HCT116 (cell line): Measurements from ENCODE around the gene CRISPLD2. TPM values are rescaled to one million over a fixed set of nuclear protein-coding genes. Genes with fewer than 3 reads are reported as not detected.

ENCODE experiments used
- ATAC-seq: fragments of 200-7000 bp; cut with Tn5 transposase; 2 replicates; pipeline ENCODE4 v1.9.1; 2020; ENCODE audit warnings: mild to moderate bottlenecking, moderate library complexity
- BruUV-seq: library from RNA; stranded (reverse); fragments of 400-500 nt; replicated peaks from 2 replicates; lab custom pipeline; 2021; lab: Mats Ljungman, UMichigan
- CTCF ChIA-PET: fragments of 300-600 bp; sonication (Branson Sonifier 250); formaldehyde crosslinking; loops from one replicate; lab custom pipeline; 2021; ENCODE audit warnings: antibody characterized with exemption; lab: Charles Lee
- POLR2A ChIA-PET: fragments of 300-600, 350-600 bp; sonication (Branson Sonifier 250); formaldehyde crosslinking; loops from one replicate; lab custom pipeline; 2021; ENCODE audit warnings: antibody characterized with exemption; lab: Charles Lee
- RAD21 ChIA-PET, 2 experiments: fragments of 300-600 bp; sonication (Branson Sonifier 250); formaldehyde crosslinking; loops; one replicate each; lab custom pipeline; 2023; ENCODE audit warnings: low total read pairs in 2 of 2; ENCODE audit not compliant: uncharacterized antibody in 2 of 2, unreplicated experiment in 2 of 2, low non-redundant PET in 1 of 2; lab: Charles Lee
- DNase-seq: peaks from one replicate; pipeline ENCODE4 v3.0.0-alpha.2; 2010; ENCODE audit warnings: low read depth, low spot score
- H2AFZ ChIP-seq: fragments of 200-600 bp; shearing (Covaris generic), sonication (generic); 2 replicates; pipeline ENCODE4 v1.6.1; 2017; ENCODE audit warnings: low read depth, mixed run types, mixed read lengths, antibody characterized with exemption, low read length; ENCODE audit not compliant: poor library complexity, severe bottlenecking
- H3K27ac ChIP-seq: 2 replicates; pipeline ENCODE4 v1.5.1; 2012; ENCODE audit warnings: low read depth, low read length
- H3K27me3 ChIP-seq: fragments of 200-600 bp; sonication (generic); 2 replicates; pipeline ENCODE4 v1.6.1; 2016; ENCODE audit warnings: mixed run types, low read length, mixed read lengths; ENCODE audit not compliant: insufficient read depth
- H3K36me3 ChIP-seq, 2 experiments: fragments of 200-500 bp in 1 of 2; fragments of 200-600 bp in 1 of 2; sonication (Bioruptor generic) in 1 of 2; sonication (generic) in 1 of 2; 2 replicates each; pipeline versions ENCODE4 v1.5.1 to v1.6.1; 2014 to 2016; ENCODE audit warnings: low read length in 2 of 2, inconsistent platforms in 1 of 2, mixed read lengths in 1 of 2, mixed run types in 1 of 2; ENCODE audit not compliant: insufficient read depth in 2 of 2, control insufficient read depth in 1 of 2
- H3K4me1 ChIP-seq, 2 experiments: fragments of 200-600 bp in 1 of 2; sonication (generic) in 1 of 2; 2 replicates each; pipeline versions ENCODE4 v1.5.1 to v1.6.1; 2012 to 2017; ENCODE audit warnings: low read length in 2 of 2, inconsistent platforms in 1 of 2, mild to moderate bottlenecking in 1 of 2, mixed read lengths in 1 of 2, mixed run types in 1 of 2, moderate library complexity in 1 of 2; ENCODE audit not compliant: insufficient read depth in 2 of 2, control insufficient read depth in 1 of 2
- H3K4me2 ChIP-seq: fragments of 200-600 bp; sonication (generic); 2 replicates; pipeline ENCODE4 v1.6.1; 2017; ENCODE audit warnings: mixed run types, low read length, mixed read lengths
- H3K4me3 ChIP-seq, 2 experiments: fragments of 200-600 bp in 1 of 2; sonication (generic) in 1 of 2; replicated peaks in 1 of 2; 2 replicates each; pipeline ENCODE4 v1.5.1; 2011 to 2016; ENCODE audit warnings: low read length in 2 of 2, control low read depth in 1 of 2, low read depth in 1 of 2, mild to moderate bottlenecking in 1 of 2, mixed read lengths in 1 of 2, mixed run types in 1 of 2
- H3K79me2 ChIP-seq: fragments of 200-600 bp; sonication (generic); 2 replicates; pipeline ENCODE4 v1.6.1; 2017; ENCODE audit warnings: mild to moderate bottlenecking, mixed run types, low read length, moderate library complexity, mixed read lengths; ENCODE audit not compliant: insufficient read depth
- H3K9ac ChIP-seq: fragments of 200-600 bp; sonication (generic); 2 replicates; pipeline ENCODE4 v1.6.1; 2016; ENCODE audit warnings: low read length, mixed read lengths
- H3K9me2 ChIP-seq: fragments of 200-600 bp; sonication (generic), shearing (Covaris generic); 2 replicates; pipeline ENCODE4 v1.6.1; 2017; ENCODE audit warnings: mixed run types, mild to moderate bottlenecking, moderate library complexity; ENCODE audit not compliant: insufficient read depth
- H3K9me3 ChIP-seq, 2 experiments: fragments of 200-500 bp in 1 of 2; fragments of 200-600 bp in 1 of 2; sonication (Bioruptor generic) in 1 of 2; sonication (generic) in 1 of 2; 2 replicates each; pipeline ENCODE4 v1.6.1; 2014 to 2017; ENCODE audit warnings: low read length in 2 of 2, mixed read lengths in 2 of 2, inconsistent platforms in 1 of 2, low read depth in 1 of 2, mild to moderate bottlenecking in 1 of 2, mixed run types in 1 of 2, moderate library complexity in 1 of 2; ENCODE audit not compliant: control insufficient read depth in 1 of 2, insufficient read depth in 1 of 2
- H4K20me1 ChIP-seq: fragments of 200-600 bp; sonication (generic), shearing (Covaris generic); 2 replicates; pipeline ENCODE4 v1.6.1; 2017; ENCODE audit warnings: mixed run types, mild to moderate bottlenecking, moderate library complexity; ENCODE audit not compliant: insufficient read depth
- CEBPB ChIP-seq: IDR thresholded peaks from 2 replicates; pipeline ENCODE4 v1.6.1; 2012; ENCODE audit warnings: low read depth
- EZH2 ChIP-seq: fragments of 200-600 bp; sonication (generic); IDR thresholded peaks from 2 replicates; pipeline ENCODE4 v1.6.1; 2017; ENCODE audit warnings: antibody characterized with exemption, mixed run types
- TCF7L2 ChIP-seq: IDR thresholded peaks from 2 replicates; pipeline ENCODE4 v1.7.0; 2011; ENCODE audit warnings: borderline replicate concordance, inconsistent platforms; ENCODE audit not compliant: insufficient read depth, insufficient read length; ENCODE audit errors: extremely low read depth
- ZFX ChIP-seq: fragments of 450-650 bp; IDR thresholded peaks from 2 replicates; pipeline ENCODE4 v1.6.1; 2017
- intact Hi-C: fragments of 100-400 bp; cut with micrococcal nuclease; formaldehyde crosslinking; loops from 2 replicates; pipeline ENCODE4 v1.10.0; 2022
- total RNA-seq: library from RNA; stranded (reverse); gene quantifications from one replicate; pipeline ENCODE4 v1.2.1, GENCODE V29; 2021; ENCODE audit not compliant: unreplicated experiment
- TF ChIP-seq, protein P1 (sequence below): IDR thresholded peaks from 2 replicates; pipeline ENCODE4 v1.6.1; 2012; ENCODE audit warnings: low read depth
- TF ChIP-seq, protein P2 (sequence below), 3 experiments: fragments of 200-600 bp in 1 of 3; sonication (generic) in 1 of 3; IDR thresholded peaks in 2 of 3; conservative IDR thresholded peaks in 1 of 3; 2 replicates each; pipeline ENCODE4 v1.5.1; 2012 to 2017; ENCODE audit warnings: low read depth in 2 of 3, low read length in 2 of 3, antibody characterized with exemption in 1 of 3, borderline replicate concordance in 1 of 3, control low read depth in 1 of 3, mild to moderate bottlenecking in 1 of 3, mixed read lengths in 1 of 3, mixed run types in 1 of 3, moderate library complexity in 1 of 3; ENCODE audit not compliant: insufficient read depth in 1 of 3

CRISPLD2 gene
- total RNA-seq, 1 experiment from 2014 or later, result 4.6 TPM

DNA sequence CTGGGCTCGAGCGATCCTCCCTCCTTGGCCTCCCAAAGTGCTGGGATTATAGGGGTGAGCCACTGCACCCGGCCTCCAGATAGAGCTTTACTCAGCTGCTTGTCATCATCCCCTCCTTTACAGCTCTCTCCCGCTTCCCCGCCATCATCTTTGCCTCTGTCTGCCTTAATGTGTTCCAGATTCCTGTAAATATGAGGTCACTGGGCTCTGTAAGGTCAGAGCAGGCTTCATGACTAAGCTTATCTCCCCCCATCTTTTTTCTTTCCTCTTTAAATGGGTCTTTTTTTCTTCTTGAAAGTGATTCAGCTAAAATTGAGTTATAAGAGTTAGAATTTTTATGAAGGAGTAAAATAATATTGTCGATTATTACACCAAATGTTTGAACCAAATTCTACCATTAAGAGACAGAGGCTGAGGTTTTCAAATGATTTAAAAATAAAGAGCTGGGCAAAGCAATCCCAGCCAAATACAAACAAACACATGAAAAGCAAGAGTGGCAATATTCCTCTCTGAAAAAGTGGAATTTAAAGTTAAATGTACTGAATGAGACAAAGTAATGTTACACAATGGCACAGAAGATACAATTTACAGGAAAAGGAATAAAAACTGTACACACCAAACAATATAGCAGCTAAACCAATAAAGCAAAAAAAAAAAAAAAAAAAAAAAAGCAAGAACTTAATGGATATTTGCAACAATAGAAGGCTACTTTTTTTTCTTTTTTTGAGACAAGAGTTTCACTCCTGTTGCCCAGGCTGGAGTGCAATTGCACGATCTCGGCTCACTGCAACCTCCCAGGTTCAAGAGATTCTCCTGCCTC is 62.1 kb downstream of the CRISPLD2 start:
- H3K36me3 ChIP-seq, result no peaks in the 10 kb centered on the region
- no peaks in the 10 kb centered on the region for H3K79me2 ChIP-seq
- no peak overlapping the region for H2AFZ ChIP-seq
- ATAC-seq, result peak; percentile 33; the same call in 1 of the 2 replicates
- no peaks in the 10 kb centered on the region for H3K9me3 ChIP-seq
- no peaks in the 10 kb centered on the region for H4K20me1 ChIP-seq
- no peaks in the 10 kb centered on the region for H3K27me3 ChIP-seq
- ChIA-PET POLR2A (interaction anchor here (1.1 kb wide), 1 partner anchor 17 kb away, joined by 3 read pairs; no protein-coding TSS in a partner anchor), RAD21 (no interaction called here), CTCF (interaction anchor here (0.6 kb wide), 2 partner anchors 15 to 51 kb away, joined by 4 to 6 read pairs; no protein-coding TSS in a partner anchor)
- no peak overlapping the region for H3K9ac ChIP-seq
- TF ChIP-seq, protein P1, sequence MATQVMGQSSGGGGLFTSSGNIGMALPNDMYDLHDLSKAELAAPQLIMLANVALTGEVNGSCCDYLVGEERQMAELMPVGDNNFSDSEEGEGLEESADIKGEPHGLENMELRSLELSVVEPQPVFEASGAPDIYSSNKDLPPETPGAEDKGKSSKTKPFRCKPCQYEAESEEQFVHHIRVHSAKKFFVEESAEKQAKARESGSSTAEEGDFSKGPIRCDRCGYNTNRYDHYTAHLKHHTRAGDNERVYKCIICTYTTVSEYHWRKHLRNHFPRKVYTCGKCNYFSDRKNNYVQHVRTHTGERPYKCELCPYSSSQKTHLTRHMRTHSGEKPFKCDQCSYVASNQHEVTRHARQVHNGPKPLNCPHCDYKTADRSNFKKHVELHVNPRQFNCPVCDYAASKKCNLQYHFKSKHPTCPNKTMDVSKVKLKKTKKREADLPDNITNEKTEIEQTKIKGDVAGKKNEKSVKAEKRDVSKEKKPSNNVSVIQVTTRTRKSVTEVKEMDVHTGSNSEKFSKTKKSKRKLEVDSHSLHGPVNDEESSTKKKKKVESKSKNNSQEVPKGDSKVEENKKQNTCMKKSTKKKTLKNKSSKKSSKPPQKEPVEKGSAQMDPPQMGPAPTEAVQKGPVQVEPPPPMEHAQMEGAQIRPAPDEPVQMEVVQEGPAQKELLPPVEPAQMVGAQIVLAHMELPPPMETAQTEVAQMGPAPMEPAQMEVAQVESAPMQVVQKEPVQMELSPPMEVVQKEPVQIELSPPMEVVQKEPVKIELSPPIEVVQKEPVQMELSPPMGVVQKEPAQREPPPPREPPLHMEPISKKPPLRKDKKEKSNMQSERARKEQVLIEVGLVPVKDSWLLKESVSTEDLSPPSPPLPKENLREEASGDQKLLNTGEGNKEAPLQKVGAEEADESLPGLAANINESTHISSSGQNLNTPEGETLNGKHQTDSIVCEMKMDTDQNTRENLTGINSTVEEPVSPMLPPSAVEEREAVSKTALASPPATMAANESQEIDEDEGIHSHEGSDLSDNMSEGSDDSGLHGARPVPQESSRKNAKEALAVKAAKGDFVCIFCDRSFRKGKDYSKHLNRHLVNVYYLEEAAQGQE, result no peak
- TF ChIP-seq EZH2 (no peak), TCF7L2 (no peak), CEBPB (no peak), ZFX (no peak)
- TF ChIP-seq, protein P2, sequence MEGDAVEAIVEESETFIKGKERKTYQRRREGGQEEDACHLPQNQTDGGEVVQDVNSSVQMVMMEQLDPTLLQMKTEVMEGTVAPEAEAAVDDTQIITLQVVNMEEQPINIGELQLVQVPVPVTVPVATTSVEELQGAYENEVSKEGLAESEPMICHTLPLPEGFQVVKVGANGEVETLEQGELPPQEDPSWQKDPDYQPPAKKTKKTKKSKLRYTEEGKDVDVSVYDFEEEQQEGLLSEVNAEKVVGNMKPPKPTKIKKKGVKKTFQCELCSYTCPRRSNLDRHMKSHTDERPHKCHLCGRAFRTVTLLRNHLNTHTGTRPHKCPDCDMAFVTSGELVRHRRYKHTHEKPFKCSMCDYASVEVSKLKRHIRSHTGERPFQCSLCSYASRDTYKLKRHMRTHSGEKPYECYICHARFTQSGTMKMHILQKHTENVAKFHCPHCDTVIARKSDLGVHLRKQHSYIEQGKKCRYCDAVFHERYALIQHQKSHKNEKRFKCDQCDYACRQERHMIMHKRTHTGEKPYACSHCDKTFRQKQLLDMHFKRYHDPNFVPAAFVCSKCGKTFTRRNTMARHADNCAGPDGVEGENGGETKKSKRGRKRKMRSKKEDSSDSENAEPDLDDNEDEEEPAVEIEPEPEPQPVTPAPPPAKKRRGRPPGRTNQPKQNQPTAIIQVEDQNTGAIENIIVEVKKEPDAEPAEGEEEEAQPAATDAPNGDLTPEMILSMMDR (IDR thresholded peaks at IDR 0.05 in 2 of 3, conservative IDR thresholded peaks at IDR 0.05 in 1 of 3; ENCODE audit: borderline replicate concordance in 1 of 3, insufficient read depth in 1 of 3, low read depth in 2 of 3, low read length in 2 of 3), result no peak
- DNase-seq, result no peak
- H3K9me2 ChIP-seq, result no peaks in the 10 kb centered on the region
- no peak overlapping the region for H3K4me3 ChIP-seq
- H3K4me2 ChIP-seq, result peak overlapping the region; percentile 15
- no TSS peak for BruUV-seq
- peaks cover 9 to 54% of the 10 kb centered on the region in 2 experiments for H3K4me1 ChIP-seq
- intact Hi-C loops, result no loop called here
- no peak overlapping the region for H3K27ac ChIP-seq
